ENCODE measurements around the gene MIAT.
"Not testable (repeated sequence)": the region's sequence is repeated elsewhere in the genome, so short reads cannot be mapped to it uniquely, and the experiment has no call there.

MIAT gene

GRCh38 chr22:26700462-26700861 is 43.1 kb downstream of the MIAT start:
- DNase-seq (ENCODE audit: low read depth in 2 of 2): no peak

GRCh38 chr22:26700886-26701285 is 43.5 kb downstream of the MIAT start:
- DNase-seq (ENCODE audit: low read depth in 2 of 2): no peak

GRCh38 chr22:26701323-26701722 is 43.9 kb downstream of the MIAT start:
- no peak for DNase-seq (ENCODE audit: low read depth in 2 of 2)

- DNase-seq (ENCODE audit: low read depth in 2 of 2): no peak
Observed at GRCh38 chr22:26702906-26703830, 45.8 kb downstream of the MIAT start.

- DNase-seq (ENCODE audit: low read depth in 2 of 2): not testable (repeated sequence)
Observed at GRCh38 chr22:26705379-26705778, 48.0 kb downstream of the MIAT start.

- DNase-seq (ENCODE audit: low read depth in 2 of 2): no peak
Observed at GRCh38 chr22:26707090-26707489, 49.7 kb downstream of the MIAT start.

GRCh38 chr22:26707581-26707980 is 50.2 kb downstream of the MIAT start:
- no peak for DNase-seq (ENCODE audit: low read depth in 2 of 2)

- DNase-seq (ENCODE audit: low read depth in 2 of 2): no peak
Observed at GRCh38 chr22:26708256-26709009, 51.0 kb downstream of the MIAT start.

GRCh38 chr22:26709617-26710390 is 52.4 kb downstream of the MIAT start:
- DNase-seq (ENCODE audit: low read depth in 2 of 2): no peak

GRCh38 chr22:26711205-26711963 is 54.0 kb downstream of the MIAT start:
- DNase-seq (ENCODE audit: low read depth in 2 of 2): no peak

GRCh38 chr22:26712158-26712557 is 54.8 kb downstream of the MIAT start:
- DNase-seq (ENCODE audit: low read depth in 2 of 2): no peak

- no peak for DNase-seq (ENCODE audit: low read depth in 2 of 2)
Observed at GRCh38 chr22:26713823-26714449, 56.5 kb downstream of the MIAT start.

GRCh38 chr22:26714971-26715370 is 57.6 kb downstream of the MIAT start:
- no peak for DNase-seq (ENCODE audit: low read depth in 2 of 2)

- no peak for DNase-seq (ENCODE audit: low read depth in 2 of 2)
Observed at GRCh38 chr22:26715392-26715936, 58.1 kb downstream of the MIAT start.

GRCh38 chr22:26718488-26718887 is 61.1 kb downstream of the MIAT start:
- DNase-seq (ENCODE audit: low read depth in 2 of 2): no peak

GRCh38 chr22:26718905-26719304 is 61.5 kb downstream of the MIAT start:
- DNase-seq (ENCODE audit: low read depth in 2 of 2): no peak

GRCh38 chr22:26722159-26722558 is 64.8 kb downstream of the MIAT start:
- DNase-seq (ENCODE audit: low read depth in 2 of 2): no peak

GRCh38 chr22:26724414-26724813 is 67.0 kb downstream of the MIAT start:
- DNase-seq (ENCODE audit: low read depth in 2 of 2): no peak

GRCh38 chr22:26725012-26725676 is 67.8 kb downstream of the MIAT start:
- DNase-seq (ENCODE audit: low read depth in 2 of 2): no peak

Measured in stimulated activated CD4-positive, alpha-beta T cell treated with anti-CD3 and anti-CD28 coated beads, Interleukin-1b, Interleukin-23, amount 100 ng/mL, for 4 hours (primary cell).